CD14-positive monocyte (primary cell): ENCODE results near the gene TRIM45. TPM values are rescaled to one million over a fixed set of nuclear protein-coding genes. Genes with fewer than 3 reads are reported as not detected.

Source experiments
- DNase-seq, 3 donors: peaks; one replicate each; pipeline ENCODE4 v3.0.0-alpha.2; 2011 to 2022
- H2AFZ ChIP-seq: 2 replicates; pipeline ENCODE4 v1.6.0; 2012; ENCODE audit warnings: mild to moderate bottlenecking, low read depth, low read length, inconsistent platforms; ENCODE audit not compliant: insufficient read depth, poor library complexity, severe bottlenecking
- H3K27ac ChIP-seq, 2 donors: 1 replicate in 1 of 2; 2 replicates in 1 of 2; pipeline ENCODE4 v1.5.1; 2012 to 2013; ENCODE audit warnings: low read length in 2 of 2, control low read depth in 1 of 2, inconsistent platforms in 1 of 2, low read depth in 1 of 2, mild to moderate bottlenecking in 1 of 2
- H3K27me3 ChIP-seq, 2 donors: one replicate each; pipeline versions ENCODE4 v1.6.0 to v1.6.1; 2011 to 2013; ENCODE audit warnings: low read length in 2 of 2; ENCODE audit not compliant: control insufficient read depth in 2 of 2, insufficient read depth in 2 of 2
- H3K36me3 ChIP-seq, 2 donors: replicated peaks in 1 of 2; 1 replicate in 1 of 2; 2 replicates in 1 of 2; pipeline versions ENCODE4 v1.5.1 to v1.6.1; 2012 to 2013; ENCODE audit warnings: low read length in 2 of 2, control low read depth in 1 of 2, inconsistent platforms in 1 of 2, mild to moderate bottlenecking in 1 of 2; ENCODE audit not compliant: insufficient read depth in 2 of 2, control insufficient read depth in 1 of 2
- H3K4me1 ChIP-seq, 2 donors: 1 replicate in 1 of 2; 2 replicates in 1 of 2; pipeline versions ENCODE4 v1.5.1 to v1.6.1; 2012 to 2013; ENCODE audit warnings: low read length in 2 of 2, control low read depth in 1 of 2, inconsistent platforms in 1 of 2, mild to moderate bottlenecking in 1 of 2, moderate library complexity in 1 of 2; ENCODE audit not compliant: insufficient read depth in 2 of 2, control insufficient read depth in 1 of 2
- H3K4me2 ChIP-seq: replicated peaks from 2 replicates; pipeline ENCODE3; 2012; ENCODE audit warnings: low read length, moderate library complexity, mild to moderate bottlenecking; ENCODE audit not compliant: poor library complexity, severe bottlenecking; ENCODE audit errors: extremely low read depth
- H3K4me3 ChIP-seq, 3 experiments: fragments of 200-600 bp in 1 of 3; sonication (generic) in 1 of 3; replicated peaks in 1 of 3; 1 replicate in 2 of 3; 2 replicates in 1 of 3; pipeline ENCODE4 v1.5.1; 2011 to 2013; ENCODE audit warnings: low read length in 3 of 3, mild to moderate bottlenecking in 3 of 3, control low read depth in 2 of 3, low read depth in 2 of 3, inconsistent platforms in 1 of 3, moderate library complexity in 1 of 3
- H3K79me2 ChIP-seq: 2 replicates; pipeline ENCODE4 v1.6.0; 2012; ENCODE audit warnings: mild to moderate bottlenecking, control low read depth, inconsistent platforms, low read length, moderate library complexity; ENCODE audit not compliant: insufficient read depth
- H3K9ac ChIP-seq: 2 replicates; pipeline ENCODE4 v1.6.0; 2017; ENCODE audit warnings: low read length, mild to moderate bottlenecking; ENCODE audit not compliant: insufficient read depth, poor library complexity, severe bottlenecking
- H3K9me3 ChIP-seq, 2 donors: replicated peaks in 1 of 2; 1 replicate in 1 of 2; 2 replicates in 1 of 2; pipeline versions ENCODE4 v1.5.1 to v1.6.1; 2012 to 2013; ENCODE audit warnings: low read length in 2 of 2, control low read depth in 1 of 2; ENCODE audit not compliant: control insufficient read depth in 1 of 2, insufficient read depth in 1 of 2
- H4K20me1 ChIP-seq: 2 replicates; pipeline ENCODE4 v1.6.0; 2012; ENCODE audit warnings: mild to moderate bottlenecking, low read length, control low read depth, moderate library complexity; ENCODE audit not compliant: insufficient read depth
- H3K27ac Mint-ChIP-seq, 7 donors: one replicate each; pipeline ENCODE4 v1.8.0; 2020; ENCODE audit warnings: mild to moderate bottlenecking in 7 of 7, mixed read lengths in 7 of 7, moderate library complexity in 6 of 7, inconsistent platforms in 2 of 7
- H3K27me3 Mint-ChIP-seq, 3 donors: one replicate each; pipeline ENCODE4 v1.8.0; 2021 to 2022; ENCODE audit warnings: low read depth in 3 of 3, mild to moderate bottlenecking in 3 of 3, mixed read lengths in 3 of 3, moderate library complexity in 3 of 3, inconsistent platforms in 1 of 3
- H3K36me3 Mint-ChIP-seq, 2 donors: one replicate each; pipeline ENCODE4 v1.8.0; 2020; ENCODE audit warnings: mixed read lengths in 2 of 2, inconsistent platforms in 1 of 2, mild to moderate bottlenecking in 1 of 2
- H3K4me1 Mint-ChIP-seq: one replicate; pipeline ENCODE4 v1.8.0; 2020; ENCODE audit warnings: mild to moderate bottlenecking, mixed read lengths
- H3K4me3 Mint-ChIP-seq, 2 donors: one replicate each; pipeline ENCODE4 v1.8.0; 2020; ENCODE audit warnings: mild to moderate bottlenecking in 2 of 2, mixed read lengths in 2 of 2, moderate library complexity in 1 of 2
- H3K9me3 Mint-ChIP-seq, 7 donors: one replicate each; pipeline ENCODE4 v1.8.0; 2020 to 2022; ENCODE audit warnings: mixed read lengths in 7 of 7, mild to moderate bottlenecking in 6 of 7, moderate library complexity in 6 of 7, inconsistent platforms in 2 of 7
- WGBS: methylation state at CpG from one replicate; pipeline ENCODE4 v1.1.5; 2013; ENCODE audit warnings: missing lambda C conversion rate; ENCODE audit not compliant: insufficient coverage; 5-methylcytosine and 5-hydroxymethylcytosine counted together
- intact Hi-C, 2 donors: fragments of 100-400 bp; cut with micrococcal nuclease; formaldehyde crosslinking; loops; one replicate each; pipeline versions ENCODE4 v1.15.0 to v1.15.1; 2023
- polyA plus RNA-seq, 3 donors: library from polyadenylated mRNA; depleted of rRNA in 1 of 3; unstranded in 2 of 3; stranded (reverse) in 1 of 3; fragments of 300-500 nt in 2 of 3; fragments of >200 nt in 1 of 3; fragmentation: Illumina TruSeq in 2 of 3; gene quantifications; 1 replicate in 2 of 3; 2 replicates in 1 of 3; pipeline ENCODE4 v1.2.3, GENCODE V29; 2012 to 2021
- TF ChIP-seq, protein P1 (sequence below): fragments of 200-600 bp; IDR thresholded peaks from one replicate; pipeline ENCODE4 v1.8.0; 2022; ENCODE audit warnings: antibody characterized with exemption, mild to moderate bottlenecking

Gene TRIM45
- polyA plus RNA-seq, 3 donors, result 0.85 to 1.4 TPM; not detected in 1

DNA sequence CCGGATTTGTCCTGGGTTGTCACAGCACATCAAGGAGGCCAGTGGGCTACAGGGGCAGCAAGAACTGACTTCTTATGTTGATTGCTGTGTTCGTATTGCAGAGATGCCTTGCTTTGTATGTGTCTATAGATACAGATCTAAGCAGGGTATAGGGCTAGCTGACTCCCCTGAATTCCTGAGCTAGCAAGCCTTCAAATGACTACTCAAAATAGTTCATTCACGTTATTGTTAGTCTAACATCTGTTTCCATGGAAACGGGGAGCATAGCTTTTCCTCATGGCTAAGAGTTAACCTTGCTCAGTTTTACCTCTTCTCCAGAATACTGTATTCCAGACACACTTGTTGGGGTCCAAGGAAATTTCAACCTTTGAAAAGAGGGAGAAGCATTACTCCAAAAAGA lies 24.1 kb downstream of the TRIM45 start:
- no peaks in the 10 kb centered on the region for H3K9me3 Mint-ChIP-seq
- H3K27me3 Mint-ChIP-seq, result peaks cover 0 to 2% (median 0%) of the 10 kb centered on the region in 3 donors
- Histone ChIP-seq H3K27ac (no peak overlapping the region), H3K9ac (no peak overlapping the region), H3K36me3 (peaks cover 92 to 100% of the 10 kb centered on the region in 2 donors), H4K20me1 (no peaks in the 10 kb centered on the region), H3K4me1 (no peaks in the 10 kb centered on the region), H3K9me3 (no peaks in the 10 kb centered on the region), H3K4me2 (no peak overlapping the region), H3K4me3 (no peak overlapping the region), H3K79me2 (no peaks in the 10 kb centered on the region), H2AFZ (no peak overlapping the region), H3K27me3 (no peaks in the 10 kb centered on the region)
- WGBS, result 100% methylated on average over 2 of the region's 4 CpGs
- peaks cover 86 to 92% of the 10 kb centered on the region in 2 donors for H3K36me3 Mint-ChIP-seq
- DNase-seq, result no peak
- no peak overlapping the region for H3K27ac Mint-ChIP-seq
- intact Hi-C loops, result no loop called here
- TF ChIP-seq, protein P1, sequence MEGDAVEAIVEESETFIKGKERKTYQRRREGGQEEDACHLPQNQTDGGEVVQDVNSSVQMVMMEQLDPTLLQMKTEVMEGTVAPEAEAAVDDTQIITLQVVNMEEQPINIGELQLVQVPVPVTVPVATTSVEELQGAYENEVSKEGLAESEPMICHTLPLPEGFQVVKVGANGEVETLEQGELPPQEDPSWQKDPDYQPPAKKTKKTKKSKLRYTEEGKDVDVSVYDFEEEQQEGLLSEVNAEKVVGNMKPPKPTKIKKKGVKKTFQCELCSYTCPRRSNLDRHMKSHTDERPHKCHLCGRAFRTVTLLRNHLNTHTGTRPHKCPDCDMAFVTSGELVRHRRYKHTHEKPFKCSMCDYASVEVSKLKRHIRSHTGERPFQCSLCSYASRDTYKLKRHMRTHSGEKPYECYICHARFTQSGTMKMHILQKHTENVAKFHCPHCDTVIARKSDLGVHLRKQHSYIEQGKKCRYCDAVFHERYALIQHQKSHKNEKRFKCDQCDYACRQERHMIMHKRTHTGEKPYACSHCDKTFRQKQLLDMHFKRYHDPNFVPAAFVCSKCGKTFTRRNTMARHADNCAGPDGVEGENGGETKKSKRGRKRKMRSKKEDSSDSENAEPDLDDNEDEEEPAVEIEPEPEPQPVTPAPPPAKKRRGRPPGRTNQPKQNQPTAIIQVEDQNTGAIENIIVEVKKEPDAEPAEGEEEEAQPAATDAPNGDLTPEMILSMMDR, result no peak
- H3K4me1 Mint-ChIP-seq, result peaks cover 3% of the 10 kb centered on the region
- H3K4me3 Mint-ChIP-seq, result no peak overlapping the region

GRCh38 chr1:117096951-117097408 lies 24.6 kb downstream of the TRIM45 start:
- Histone ChIP-seq H3K27ac (no peak overlapping the region), H4K20me1 (no peaks in the 10 kb centered on the region), H3K4me3 (no peak overlapping the region), H3K27me3 (no peaks in the 10 kb centered on the region), H3K36me3 (peaks cover 93 to 100% of the 10 kb centered on the region in 2 donors), H3K9me3 (no peaks in the 10 kb centered on the region), H3K4me1 (no peaks in the 10 kb centered on the region), H3K9ac (no peak overlapping the region), H3K4me2 (no peak overlapping the region), H2AFZ (no peak overlapping the region), H3K79me2 (no peaks in the 10 kb centered on the region)
- no peaks in the 10 kb centered on the region for H3K9me3 Mint-ChIP-seq
- DNase-seq, result no peak
- 82% methylated on average over 1 of the region's 3 CpGs for WGBS
- intact Hi-C loops, result no loop called here
- peaks cover 0 to 2% (median 0%) of the 10 kb centered on the region in 3 donors for H3K27me3 Mint-ChIP-seq
- H3K27ac Mint-ChIP-seq, result peak overlapping the region in 1 of 7 donors; percentile 3
- H3K4me1 Mint-ChIP-seq, result peaks cover 3% of the 10 kb centered on the region
- TF ChIP-seq, protein P1, result no peak
- H3K4me3 Mint-ChIP-seq, result no peak overlapping the region
- peaks cover 86 to 90% of the 10 kb centered on the region in 2 donors for H3K36me3 Mint-ChIP-seq
